ENCODE measurements around the gene RXFP4.

GRCh38 chr1:155929057-155929456, 12.4 kb upstream of the RXFP4 start:
- no peak for TF ChIP-seq CTCF (IDR thresholded peaks at IDR 0.05)
- TF ChIP-seq POLR2A (IDR thresholded peaks at IDR 0.05) = no peak

Measured in testis (tissue), 2 donors.